ENCODE measurements around the gene CTNND2.

The CTNND2 gene

GRCh38 chr5:10988622-10989021, 915.6 kb downstream of the CTNND2 start:
- no peak for DNase-seq (ENCODE audit: low read depth, low spot score)

- peak; percentile 62 for DNase-seq (ENCODE audit: low read depth, low spot score)
These were observed 916.2 kb downstream of the CTNND2 start for GRCh38 chr5:10987925-10988504.

- no peak for DNase-seq (ENCODE audit: low read depth, low spot score)
These were observed 916.8 kb downstream of the CTNND2 start for GRCh38 chr5:10987276-10987924.

- DNase-seq (ENCODE audit: low read depth, low spot score): no peak
These were observed 918.5 kb downstream of the CTNND2 start for GRCh38 chr5:10985721-10986110.

- DNase-seq (ENCODE audit: low read depth, low spot score): no peak
These were observed 919.0 kb downstream of the CTNND2 start for GRCh38 chr5:10985091-10985720.

- no peak for DNase-seq (ENCODE audit: low read depth, low spot score)
These were observed 920.1 kb downstream of the CTNND2 start for GRCh38 chr5:10984021-10984715.

GRCh38 chr5:10982626-10983025, 921.6 kb downstream of the CTNND2 start:
- no peak for DNase-seq (ENCODE audit: low read depth, low spot score)

GRCh38 chr5:10981932-10982331, 922.3 kb downstream of the CTNND2 start:
- DNase-seq (ENCODE audit: low read depth, low spot score): peak; percentile 41

- DNase-seq (ENCODE audit: low read depth, low spot score): no peak
These were observed 927.2 kb downstream of the CTNND2 start for GRCh38 chr5:10977011-10977410.

GRCh38 chr5:10975945-10976344, 928.3 kb downstream of the CTNND2 start:
- DNase-seq (ENCODE audit: low read depth, low spot score): peak; percentile 81

GRCh38 chr5:10974850-10975249, 929.4 kb downstream of the CTNND2 start:
- no peak for DNase-seq (ENCODE audit: low read depth, low spot score)

- DNase-seq (ENCODE audit: low read depth, low spot score): no peak
These were observed 930.9 kb downstream of the CTNND2 start for GRCh38 chr5:10973316-10973715.

- no peak for DNase-seq (ENCODE audit: low read depth, low spot score)
These were observed 934.5 kb downstream of the CTNND2 start for GRCh38 chr5:10969684-10970180.

- no peak for DNase-seq (ENCODE audit: low read depth, low spot score)
These were observed 939.4 kb downstream of the CTNND2 start for GRCh38 chr5:10964806-10965205.

- no peak for DNase-seq (ENCODE audit: low read depth, low spot score)
These were observed 945.5 kb downstream of the CTNND2 start for GRCh38 chr5:10958728-10959127.

- no peak for DNase-seq (ENCODE audit: low read depth, low spot score)
These were observed 954.2 kb downstream of the CTNND2 start for GRCh38 chr5:10949856-10950630.

GRCh38 chr5:10946050-10946449, 958.2 kb downstream of the CTNND2 start:
- DNase-seq (ENCODE audit: low read depth, low spot score): no peak

GRCh38 chr5:10941900-10942299, 962.3 kb downstream of the CTNND2 start:
- DNase-seq (ENCODE audit: low read depth, low spot score): no peak

- no peak for DNase-seq (ENCODE audit: low read depth, low spot score)
These were observed 968.0 kb downstream of the CTNND2 start for GRCh38 chr5:10936081-10936855.

GRCh38 chr5:10935536-10935935, 968.7 kb downstream of the CTNND2 start:
- no peak for DNase-seq (ENCODE audit: low read depth, low spot score)

All from astrocyte of the hippocampus (primary cell).